Activated CD4-positive, alpha-beta T cell treated with anti-CD3 and anti-CD28 coated beads, Interleukin-2, amount 10 ng/mL, durations not matched to agents 24 days and 14 days (primary cell): ENCODE data around the gene AXIN2. TPM values are rescaled to one million over a fixed set of nuclear protein-coding genes. Genes with fewer than 3 reads are reported as not detected.

ENCODE experiments used
- DNase-seq: peaks from one replicate; pipeline ENCODE4 v3.0.0; 2022
- H3K27ac Mint-ChIP-seq: one replicate; pipeline ENCODE4 v1.8.0; 2022; ENCODE audit warnings: mild to moderate bottlenecking, mixed read lengths
- H3K27me3 Mint-ChIP-seq: one replicate; pipeline ENCODE4 v1.8.0; 2022; ENCODE audit warnings: mixed read lengths
- H3K36me3 Mint-ChIP-seq: one replicate; pipeline ENCODE4 v1.8.0; 2022; ENCODE audit warnings: low read depth, mild to moderate bottlenecking, mixed read lengths
- H3K4me1 Mint-ChIP-seq: one replicate; pipeline ENCODE4 v1.8.0; 2021; ENCODE audit warnings: mixed read lengths
- H3K4me3 Mint-ChIP-seq: one replicate; pipeline ENCODE4 v1.8.0; 2022; ENCODE audit warnings: mild to moderate bottlenecking, moderate library complexity, mixed read lengths
- H3K9me3 Mint-ChIP-seq: one replicate; pipeline ENCODE4 v1.8.0; 2021; ENCODE audit warnings: mixed read lengths
- intact Hi-C: fragments of 100-400 bp; cut with micrococcal nuclease; formaldehyde crosslinking; loops from one replicate; pipeline ENCODE4 v1.15.1; 2023
- total RNA-seq: library from RNA; stranded (reverse); gene quantifications from 2 replicates; pipeline ENCODE4 v1.2.3, GENCODE V29; 2022

Gene AXIN2
- total RNA-seq, 1 donor from 2014 or later = 5.2 TPM

DNA sequence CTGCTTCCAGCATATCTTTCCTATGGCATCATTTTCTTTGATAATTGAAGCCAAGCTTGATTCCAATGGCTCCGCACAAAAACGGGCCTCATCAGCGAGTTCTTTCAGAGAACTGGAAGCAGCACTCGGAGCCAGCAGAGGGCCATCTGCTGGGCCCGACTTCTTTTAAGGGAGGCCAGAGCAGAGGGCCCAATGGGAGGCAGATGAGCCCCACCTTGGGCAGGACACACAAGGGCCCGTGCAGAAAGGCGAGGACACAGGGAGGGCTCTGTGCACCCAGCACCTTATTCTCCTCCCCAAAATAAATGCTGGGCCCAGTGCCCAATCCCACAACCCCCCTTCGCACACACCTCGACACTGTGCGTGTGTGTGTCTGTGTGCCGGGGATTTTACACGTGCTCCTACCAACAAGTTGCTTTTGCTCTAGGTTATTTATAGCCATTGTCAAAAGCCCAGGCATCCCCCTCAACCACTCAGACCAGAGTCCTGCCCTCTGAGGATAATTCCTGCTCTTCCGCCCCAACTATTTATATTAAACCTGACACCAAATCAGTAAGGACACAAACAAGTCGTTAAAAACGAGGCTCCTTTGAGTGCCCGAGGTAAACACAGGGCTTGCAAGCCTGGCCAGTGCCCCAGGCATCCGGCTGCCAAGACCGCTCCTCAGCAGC, 6.8 kb downstream of the AXIN2 start:
- Mint-ChIP-seq H3K27me3 (peaks cover 22% of the 10 kb centered on the region), H3K9me3 (peaks cover 4% of the 10 kb centered on the region), H3K36me3 (peaks cover 21% of the 10 kb centered on the region), H3K27ac (no peak overlapping the region), H3K4me3 (no peak overlapping the region), H3K4me1 (peaks cover 22% of the 10 kb centered on the region)
- intact Hi-C loops = loop anchor here (5.0 to 10.0 kb wide), 4 partner anchors 100 to 613 kb away; no protein-coding TSS in a partner anchor
- DNase-seq = no peak

DNA sequence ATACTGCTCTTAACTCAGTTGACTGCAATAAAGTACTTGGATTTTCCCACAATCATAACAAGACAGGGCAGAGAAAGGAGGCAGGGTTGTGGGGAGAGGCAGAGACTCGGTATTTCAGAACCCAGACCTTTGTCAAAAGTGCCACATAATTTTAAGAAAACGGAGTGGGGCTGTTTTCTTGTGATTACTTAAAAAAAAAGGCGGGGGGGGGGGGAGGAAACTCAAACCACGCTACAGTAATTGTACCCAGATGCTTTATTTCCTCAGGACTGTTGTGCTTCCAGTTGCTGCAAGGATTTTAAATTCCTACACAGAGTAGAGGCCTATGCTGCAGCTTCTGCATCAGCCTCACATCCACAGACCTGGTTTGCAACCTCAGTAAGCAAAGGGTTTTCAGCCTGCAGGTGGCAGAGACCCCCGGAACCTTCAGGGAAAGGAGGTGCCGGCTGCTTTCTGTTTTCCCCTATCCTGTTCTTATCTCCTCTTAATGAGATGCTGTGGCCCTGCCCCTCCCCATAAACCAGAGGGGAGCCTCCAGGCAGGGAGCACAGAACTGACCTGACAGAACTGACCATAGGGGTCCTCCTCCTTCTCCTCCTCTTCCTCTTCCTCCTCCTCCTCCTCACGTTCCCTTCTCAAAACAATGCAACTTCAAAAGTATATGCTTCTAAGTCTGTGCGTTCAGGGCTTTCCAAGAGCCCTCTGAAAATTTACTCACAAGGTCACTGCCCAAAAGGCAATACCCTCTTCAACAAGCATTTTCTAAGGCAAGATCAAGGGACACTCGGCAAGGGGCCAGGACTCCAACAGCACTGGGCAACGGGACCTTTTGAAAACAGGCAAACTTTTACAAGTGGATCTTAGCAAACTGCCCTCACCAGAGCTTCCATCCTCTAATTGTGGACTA, 7.5 kb downstream of the AXIN2 start:
- Mint-ChIP-seq H3K4me1 (peaks cover 15% of the 10 kb centered on the region), H3K4me3 (peak overlapping the region; percentile 38), H3K9me3 (peaks cover 4% of the 10 kb centered on the region), H3K27me3 (peaks cover 17% of the 10 kb centered on the region), H3K27ac (peak overlapping the region; percentile 82), H3K36me3 (peaks cover 28% of the 10 kb centered on the region)
- no peak for DNase-seq
- intact Hi-C loops = loop anchor here (1.0 to 10.0 kb wide), 4 partner anchors 31 to 241 kb away; no protein-coding TSS in a partner anchor

DNA sequence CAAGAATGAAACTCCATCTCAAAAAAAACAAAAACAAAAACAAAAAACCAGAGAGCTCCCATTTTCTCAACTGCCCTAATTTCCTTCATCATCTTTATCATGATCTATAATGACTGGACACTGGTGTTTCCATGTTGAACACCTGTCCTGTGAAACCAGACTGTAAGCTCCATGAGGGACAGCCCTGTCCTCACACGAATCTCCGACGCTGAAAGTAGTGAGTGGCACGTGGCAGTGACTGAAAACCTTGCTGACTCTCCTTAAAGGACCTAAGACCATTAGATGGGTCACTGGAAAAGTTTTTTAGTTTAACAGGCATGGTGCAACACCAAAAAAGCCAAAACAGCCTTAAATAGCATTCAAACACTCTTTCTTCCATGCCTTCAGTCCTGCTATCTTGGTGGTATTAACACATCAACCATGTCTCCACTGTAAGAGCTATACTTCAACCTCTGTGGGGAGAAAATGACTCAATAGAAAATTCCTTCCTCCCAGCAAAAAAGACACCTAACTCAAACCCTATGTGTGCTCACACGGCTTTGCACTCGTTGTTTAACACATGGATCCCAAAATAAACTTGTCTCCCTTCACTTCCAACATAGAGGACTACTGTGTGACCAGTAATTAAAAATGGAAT, 8.3 kb downstream of the AXIN2 start:
- Mint-ChIP-seq H3K27me3 (peaks cover 19% of the 10 kb centered on the region), H3K4me1 (peaks cover 14% of the 10 kb centered on the region), H3K36me3 (peaks cover 31% of the 10 kb centered on the region), H3K4me3 (peak overlapping the region; percentile 17), H3K27ac (peak overlapping the region; percentile 82), H3K9me3 (peaks cover 4% of the 10 kb centered on the region)
- intact Hi-C loops = loop anchor here (1.0 to 10.0 kb wide), 4 partner anchors 30 to 242 kb away; no protein-coding TSS in a partner anchor
- DNase-seq = no peak

DNA sequence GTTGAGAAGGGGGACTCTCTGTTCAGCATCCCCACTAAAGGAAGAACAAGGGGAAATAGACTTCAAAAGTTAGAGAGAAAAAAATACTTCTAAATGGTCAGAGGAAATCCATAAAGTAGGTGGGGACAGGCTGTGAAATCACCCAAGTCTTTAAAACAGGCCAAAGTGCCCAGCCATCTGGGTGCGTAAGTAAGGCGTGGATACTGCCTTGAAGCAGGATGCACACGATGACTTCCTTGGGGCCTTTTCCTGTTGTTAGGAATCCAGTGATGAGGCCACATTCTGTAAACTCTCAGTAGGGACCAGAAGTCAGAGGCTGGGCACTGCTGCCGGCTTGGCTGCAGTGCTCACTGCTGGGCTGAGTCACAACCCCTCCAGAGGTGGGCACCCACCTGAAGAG, 9.2 kb downstream of the AXIN2 start:
- peaks cover 20% of the 10 kb centered on the region for H3K27me3 Mint-ChIP-seq
- peaks cover 4% of the 10 kb centered on the region for H3K9me3 Mint-ChIP-seq
- H3K4me1 Mint-ChIP-seq = peaks cover 19% of the 10 kb centered on the region
- no peak for DNase-seq
- H3K36me3 Mint-ChIP-seq = peaks cover 37% of the 10 kb centered on the region
- H3K27ac Mint-ChIP-seq = no peak overlapping the region
- intact Hi-C loops = loop anchor here (10.0 kb wide), 3 partner anchors 103 to 243 kb away; no protein-coding TSS in a partner anchor
- no peak overlapping the region for H3K4me3 Mint-ChIP-seq

DNA sequence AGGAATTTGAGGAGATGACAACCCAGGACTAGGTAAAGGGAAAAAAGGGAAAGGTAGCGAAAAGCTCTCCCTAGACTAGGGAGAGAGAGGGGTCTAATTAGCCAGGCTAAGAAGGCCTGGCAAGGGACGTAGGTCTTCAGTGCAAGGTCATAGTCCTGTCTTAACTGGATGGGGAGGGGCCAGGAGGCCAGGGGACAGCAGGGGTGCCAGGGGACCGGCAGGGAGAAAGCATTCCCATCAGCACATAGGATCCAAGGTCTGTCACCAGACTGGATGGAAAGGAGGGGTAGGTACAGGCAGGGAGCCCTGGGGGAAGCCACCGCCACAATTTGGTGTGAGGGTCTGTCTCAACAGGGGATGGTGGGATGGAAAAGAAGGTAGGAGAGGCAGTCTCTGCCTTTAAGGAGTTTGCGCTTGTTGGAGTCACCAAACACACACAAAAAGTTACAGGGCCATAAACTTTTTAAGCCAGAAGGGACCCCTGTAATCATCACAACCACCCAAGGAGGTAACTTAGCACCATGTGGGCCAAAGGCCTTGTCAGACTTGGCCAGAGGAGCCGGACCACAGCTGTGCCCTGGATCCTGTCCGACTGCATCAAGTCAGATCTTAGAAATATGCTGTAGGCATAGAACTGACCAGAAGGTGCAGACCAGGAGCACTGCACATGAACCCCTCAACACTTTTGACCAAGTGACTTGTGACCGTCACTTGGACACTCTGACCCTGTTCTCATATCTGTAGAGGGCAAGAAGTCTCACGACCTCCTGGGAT, 10.0 kb downstream of the AXIN2 start:
- Mint-ChIP-seq H3K9me3 (peaks cover 4% of the 10 kb centered on the region), H3K4me1 (peaks cover 20% of the 10 kb centered on the region), H3K4me3 (no peak overlapping the region), H3K36me3 (peaks cover 37% of the 10 kb centered on the region), H3K27ac (no peak overlapping the region), H3K27me3 (peaks cover 20% of the 10 kb centered on the region)
- intact Hi-C loops = loop anchor here (10.0 kb wide), 3 partner anchors 103 to 243 kb away; no protein-coding TSS in a partner anchor
- no peak for DNase-seq

DNA sequence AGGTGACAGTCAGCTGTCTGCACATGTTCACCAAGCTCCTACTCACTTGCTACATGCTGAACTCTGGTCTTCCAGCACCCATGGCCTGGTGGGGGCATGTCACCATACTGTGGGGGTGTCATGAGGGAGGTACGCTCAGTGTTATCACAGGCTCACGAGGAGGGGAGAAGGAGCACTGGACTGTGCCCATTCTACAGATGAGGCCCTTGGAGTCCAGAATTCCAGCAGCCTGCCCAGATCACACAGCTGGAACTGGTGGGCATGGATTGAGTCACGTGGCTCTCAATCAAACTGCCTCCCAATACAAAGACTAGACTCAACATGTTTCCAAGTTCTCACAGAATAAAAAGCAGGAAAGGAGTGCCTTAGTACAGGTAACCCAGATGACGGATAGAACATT, 10.7 kb downstream of the AXIN2 start:
- H3K4me3 Mint-ChIP-seq = no peak overlapping the region
- no peak for DNase-seq
- peaks cover 20% of the 10 kb centered on the region for H3K4me1 Mint-ChIP-seq
- H3K9me3 Mint-ChIP-seq = peaks cover 4% of the 10 kb centered on the region
- no peak overlapping the region for H3K27ac Mint-ChIP-seq
- H3K27me3 Mint-ChIP-seq = peaks cover 20% of the 10 kb centered on the region
- intact Hi-C loops = loop anchor here (10.0 kb wide), 3 partner anchors 104 to 244 kb away; no protein-coding TSS in a partner anchor
- H3K36me3 Mint-ChIP-seq = peaks cover 41% of the 10 kb centered on the region

DNA sequence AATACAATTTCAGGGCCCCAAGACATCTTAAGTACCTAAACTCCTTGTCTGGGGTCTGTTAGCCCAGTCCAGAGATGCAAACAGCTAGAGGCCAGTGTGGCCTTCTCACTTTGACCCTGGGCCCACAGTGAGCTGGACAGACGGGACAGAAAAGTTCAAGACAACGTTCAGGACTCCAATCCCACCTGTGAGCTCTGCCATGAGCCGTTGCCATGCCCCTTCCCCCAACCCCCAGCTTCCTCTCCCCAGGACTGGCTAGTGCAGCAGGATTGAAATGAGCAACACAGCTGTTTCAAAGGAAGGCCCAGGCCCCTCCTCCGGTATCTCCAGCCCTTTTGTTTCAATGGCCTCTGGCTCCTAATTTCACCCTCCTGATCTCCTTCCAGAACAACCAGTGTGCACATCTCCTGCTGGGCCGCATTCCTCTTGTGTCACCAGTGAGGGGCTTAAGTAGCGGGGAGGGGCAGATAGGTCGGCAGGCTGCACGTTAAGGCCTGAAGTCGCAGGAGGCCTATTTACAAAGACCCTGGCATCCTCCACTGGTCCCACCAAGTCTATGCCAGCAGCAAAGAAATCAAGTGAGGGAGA, 11.3 kb downstream of the AXIN2 start:
- peaks cover 41% of the 10 kb centered on the region for H3K36me3 Mint-ChIP-seq
- peaks cover 20% of the 10 kb centered on the region for H3K4me1 Mint-ChIP-seq
- peaks cover 4% of the 10 kb centered on the region for H3K9me3 Mint-ChIP-seq
- peaks cover 20% of the 10 kb centered on the region for H3K27me3 Mint-ChIP-seq
- no peak overlapping the region for H3K4me3 Mint-ChIP-seq
- H3K27ac Mint-ChIP-seq = no peak overlapping the region
- DNase-seq = no peak
- intact Hi-C loops = loop anchor here (10.0 kb wide), 3 partner anchors 105 to 245 kb away; no protein-coding TSS in a partner anchor

DNA sequence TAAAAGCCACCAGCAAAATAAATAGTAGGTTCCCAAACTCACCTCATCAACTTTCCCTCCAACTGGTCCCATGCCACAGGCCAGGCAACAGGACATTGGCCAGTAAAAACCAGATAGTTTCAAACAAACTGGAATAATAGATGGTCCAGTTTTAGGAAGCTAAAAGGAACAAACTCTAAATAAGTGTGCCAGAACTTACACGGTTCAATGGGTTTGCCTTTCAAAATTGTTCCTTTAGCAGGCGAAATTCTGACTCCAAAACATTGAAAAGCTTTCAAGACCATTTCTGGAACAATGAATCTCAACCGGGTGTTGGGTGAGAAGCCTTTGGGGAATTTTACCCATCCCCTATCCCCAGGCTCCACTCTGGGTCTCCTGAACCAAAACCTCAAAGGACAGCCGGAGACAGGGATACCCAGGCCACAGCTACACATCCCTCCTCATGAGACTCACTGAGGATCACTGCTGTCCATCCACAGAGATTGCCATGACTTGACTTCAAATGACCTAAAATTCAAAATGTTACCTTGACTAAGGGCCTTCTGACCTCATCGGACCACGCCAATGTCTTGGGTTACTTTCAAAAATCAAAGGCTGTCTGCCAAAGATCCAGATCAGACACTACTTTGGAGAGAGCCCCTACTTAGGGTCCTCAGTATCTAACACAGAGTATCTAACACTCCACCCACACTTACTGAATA, 13.0 kb downstream of the AXIN2 start:
- H3K9me3 Mint-ChIP-seq = peaks cover 4% of the 10 kb centered on the region
- intact Hi-C loops = no loop called here
- H3K27me3 Mint-ChIP-seq = peaks cover 16% of the 10 kb centered on the region
- no peak overlapping the region for H3K27ac Mint-ChIP-seq
- no peak overlapping the region for H3K4me3 Mint-ChIP-seq
- H3K36me3 Mint-ChIP-seq = peaks cover 37% of the 10 kb centered on the region
- no peak for DNase-seq
- H3K4me1 Mint-ChIP-seq = peaks cover 14% of the 10 kb centered on the region

DNA sequence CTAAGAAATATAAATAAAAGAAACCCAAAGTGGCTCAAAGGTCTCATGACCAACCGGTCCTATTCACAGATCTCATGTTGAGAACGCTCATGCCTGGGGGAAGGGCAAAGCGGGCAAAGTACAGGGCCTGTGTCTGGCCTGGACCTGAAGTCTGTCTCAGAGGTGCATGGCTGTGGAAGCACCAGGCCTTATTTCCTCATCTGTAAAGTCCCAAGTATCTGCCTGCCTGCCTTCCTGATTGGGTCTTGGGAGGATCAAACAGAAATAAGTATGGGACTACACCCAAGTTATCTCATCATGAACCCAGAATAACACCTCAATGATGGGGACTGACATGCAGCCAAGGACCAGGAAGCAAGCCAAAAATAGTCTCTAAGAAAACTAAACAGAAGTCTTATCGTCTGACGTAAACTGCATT, 14.2 kb downstream of the AXIN2 start:
- no peaks in the 10 kb centered on the region for H3K9me3 Mint-ChIP-seq
- H3K4me3 Mint-ChIP-seq = no peak overlapping the region
- H3K4me1 Mint-ChIP-seq = peaks cover 8% of the 10 kb centered on the region
- intact Hi-C loops = no loop called here
- no peak for DNase-seq
- peaks cover 10% of the 10 kb centered on the region for H3K27me3 Mint-ChIP-seq
- H3K27ac Mint-ChIP-seq = no peak overlapping the region
- peaks cover 35% of the 10 kb centered on the region for H3K36me3 Mint-ChIP-seq

DNA sequence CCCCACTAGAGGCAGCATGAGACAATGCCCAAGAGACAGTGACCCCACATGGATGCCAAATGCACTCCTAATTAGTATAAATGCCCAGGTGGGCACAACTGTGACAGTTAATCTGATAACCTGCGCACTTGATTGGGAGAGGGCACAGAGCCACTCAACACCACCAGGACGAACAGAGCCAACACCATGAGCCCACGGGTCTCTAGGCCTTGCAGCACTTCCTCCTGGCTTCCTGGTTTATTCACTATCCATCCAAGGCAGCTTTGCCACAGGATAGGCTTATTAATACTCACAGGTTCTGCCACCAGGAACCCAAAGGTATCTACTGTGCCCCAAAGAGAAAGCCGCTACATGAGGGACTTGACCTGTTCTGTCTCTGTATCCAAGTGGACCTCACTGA, 14.9 kb downstream of the AXIN2 start:
- no peaks in the 10 kb centered on the region for H3K9me3 Mint-ChIP-seq
- H3K27ac Mint-ChIP-seq = no peak overlapping the region
- intact Hi-C loops = no loop called here
- H3K27me3 Mint-ChIP-seq = peaks cover 11% of the 10 kb centered on the region
- no peak for DNase-seq
- H3K4me1 Mint-ChIP-seq = peaks cover 6% of the 10 kb centered on the region
- H3K36me3 Mint-ChIP-seq = peaks cover 39% of the 10 kb centered on the region
- H3K4me3 Mint-ChIP-seq = no peak overlapping the region

DNA sequence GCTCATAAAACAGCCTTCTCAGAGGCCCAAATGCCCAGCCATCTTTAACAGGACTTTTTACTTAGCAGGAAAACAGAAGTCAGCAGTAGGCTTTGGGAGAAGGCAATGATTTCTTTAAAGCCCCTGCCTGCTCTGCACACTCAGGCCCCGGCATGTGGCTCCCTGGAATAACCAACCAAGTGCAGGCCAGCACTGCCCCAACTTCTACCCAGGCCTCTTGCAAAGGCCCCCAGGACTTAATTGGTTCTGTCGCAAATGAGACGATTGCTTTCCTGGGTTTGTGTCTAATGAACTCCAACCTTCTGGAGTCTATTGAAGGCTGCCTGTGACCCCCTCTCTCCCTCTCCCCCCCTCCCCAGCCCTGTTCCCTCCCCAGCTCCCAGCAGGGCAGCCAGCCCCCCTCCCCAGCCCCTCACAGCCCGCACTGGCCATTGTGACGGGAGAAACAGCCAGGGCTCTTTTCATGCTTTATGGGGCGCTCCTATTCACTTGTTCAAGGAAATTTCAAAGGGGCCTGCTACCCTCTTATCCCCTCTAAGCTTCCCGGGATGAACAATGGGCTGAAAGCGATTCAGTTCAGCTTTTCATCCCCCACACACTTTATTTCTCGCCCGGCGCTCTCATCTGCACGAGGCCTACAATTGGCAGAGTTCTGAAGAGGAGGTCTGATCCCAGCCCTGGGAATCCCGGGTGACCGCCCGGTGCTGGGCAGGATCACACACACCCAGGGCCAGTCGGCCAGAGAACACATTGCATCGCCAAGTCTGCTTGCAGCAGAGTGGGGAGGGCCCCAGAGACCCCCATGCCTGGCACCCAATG, 15.5 kb downstream of the AXIN2 start:
- Mint-ChIP-seq H3K27ac (no peak overlapping the region), H3K4me1 (peaks cover 6% of the 10 kb centered on the region), H3K9me3 (no peaks in the 10 kb centered on the region), H3K4me3 (no peak overlapping the region), H3K27me3 (peaks cover 13% of the 10 kb centered on the region), H3K36me3 (peaks cover 43% of the 10 kb centered on the region)
- no peak for DNase-seq
- intact Hi-C loops = no loop called here

DNA sequence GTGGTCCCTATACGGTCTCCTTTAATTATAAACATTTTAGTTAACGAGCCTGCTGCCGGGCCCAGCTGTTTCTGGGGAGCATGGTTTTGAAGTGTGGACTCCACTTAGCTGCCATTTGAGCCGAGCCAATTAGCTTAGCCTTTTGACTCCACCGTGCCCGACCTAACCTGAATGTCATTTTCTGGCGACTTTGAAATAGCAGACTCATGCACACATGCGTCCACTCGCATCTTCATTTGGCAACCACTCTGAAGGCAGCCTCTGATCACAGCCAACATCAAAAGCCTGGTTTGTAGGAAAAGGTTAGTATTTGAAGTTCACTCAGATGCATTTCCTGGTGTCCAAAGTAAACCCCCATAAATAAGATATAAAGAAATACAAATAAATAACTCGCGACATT, 16.8 kb downstream of the AXIN2 start:
- Mint-ChIP-seq H3K36me3 (peaks cover 44% of the 10 kb centered on the region), H3K27me3 (peaks cover 13% of the 10 kb centered on the region), H3K4me1 (peaks cover 6% of the 10 kb centered on the region), H3K9me3 (no peaks in the 10 kb centered on the region), H3K27ac (no peak overlapping the region), H3K4me3 (no peak overlapping the region)
- DNase-seq = no peak
- intact Hi-C loops = no loop called here
